T-cell (primary cell): ENCODE measurements around the gene PAN3. TPM values are rescaled to one million over a fixed set of nuclear protein-coding genes. Genes with fewer than 3 reads are reported as not detected.

ENCODE experiments used
- ATAC-seq, 4 experiments: fragments of 200-7000 bp in 3 of 4; fragments of 150-1000 bp in 1 of 4; cut with Tn5 transposase; replicated peaks in 1 of 4; 1 replicate in 3 of 4; 2 replicates in 1 of 4; pipeline ENCODE4 v1.10.0; 2021; ENCODE audit warnings: moderate library complexity in 3 of 4, mild to moderate bottlenecking in 2 of 4, moderate number of reproducible peaks in 1 of 4
- CTCF ChIA-PET, 2 donors: fragments of 300-600 bp; sonication (Branson Sonifier 250); formaldehyde crosslinking; loops; one replicate each; lab custom pipeline; 2022; ENCODE audit warnings: antibody characterized with exemption in 2 of 2; lab: Charles Lee
- POLR2A ChIA-PET, 2 donors: fragments of 300-600 bp; sonication (Branson Sonifier 250); formaldehyde crosslinking; loops; one replicate each; lab custom pipeline; 2022; ENCODE audit warnings: antibody characterized with exemption in 2 of 2; lab: Charles Lee
- DNase-seq, 35 experiments: peaks; one replicate each; pipeline versions ENCODE4 v3.0.0 to v3.0.0-alpha.2; 2013 to 2023
- H3K27ac ChIP-seq: one replicate; pipeline ENCODE4 v1.5.1; 2013; ENCODE audit warnings: low read length
- H3K27me3 ChIP-seq, 2 experiments: replicated peaks in 1 of 2; 1 replicate in 1 of 2; 2 replicates in 1 of 2; pipeline versions ENCODE4 v1.6.1 to v1.7.0; 2013; ENCODE audit warnings: low read length in 1 of 2, mixed read lengths in 1 of 2; ENCODE audit not compliant: control insufficient read depth in 2 of 2, insufficient read depth in 2 of 2; ENCODE audit errors: extremely low read depth in 1 of 2
- H3K36me3 ChIP-seq, 2 donors: 1 replicate in 1 of 2; 2 replicates in 1 of 2; pipeline versions ENCODE4 v1.6.1 to v1.7.0; 2013; ENCODE audit warnings: low read length in 1 of 2; ENCODE audit not compliant: control insufficient read depth in 2 of 2, insufficient read depth in 1 of 2; ENCODE audit errors: extremely low read depth in 1 of 2
- H3K4me1 ChIP-seq, 2 experiments: 1 replicate in 1 of 2; 2 replicates in 1 of 2; pipeline versions ENCODE4 v1.6.1 to v1.7.0; 2013; ENCODE audit warnings: low read length in 2 of 2, mixed read lengths in 1 of 2; ENCODE audit not compliant: insufficient read depth in 2 of 2, control insufficient read depth in 1 of 2; ENCODE audit errors: extremely low read depth in 1 of 2
- H3K4me3 ChIP-seq, 2 donors: 1 replicate in 1 of 2; 2 replicates in 1 of 2; pipeline versions ENCODE4 v1.5.1 to v1.7.0; 2013; ENCODE audit warnings: mild to moderate bottlenecking in 2 of 2, low read length in 1 of 2, moderate library complexity in 1 of 2; ENCODE audit not compliant: control insufficient read depth in 1 of 2; ENCODE audit errors: extremely low read depth in 1 of 2
- H3K9me3 ChIP-seq: 2 replicates; pipeline ENCODE4 v1.7.0; 2013
- H3K27ac Mint-ChIP-seq, 2 donors: one replicate each; pipeline ENCODE4 v1.8.0; 2020 to 2021; ENCODE audit warnings: mild to moderate bottlenecking in 2 of 2, mixed read lengths in 2 of 2
- H3K27me3 Mint-ChIP-seq, 2 donors: one replicate each; pipeline ENCODE4 v1.8.0; 2021 to 2022; ENCODE audit warnings: mixed read lengths in 2 of 2
- H3K36me3 Mint-ChIP-seq: one replicate; pipeline ENCODE4 v1.8.0; 2021; ENCODE audit warnings: mixed read lengths
- H3K4me1 Mint-ChIP-seq, 3 donors: one replicate each; pipeline ENCODE4 v1.8.0; 2020 to 2022; ENCODE audit warnings: mixed read lengths in 3 of 3, mild to moderate bottlenecking in 1 of 3
- H3K4me3 Mint-ChIP-seq, 3 donors: one replicate each; pipeline ENCODE4 v1.8.0; 2020 to 2022; ENCODE audit warnings: mild to moderate bottlenecking in 3 of 3, mixed read lengths in 3 of 3, moderate library complexity in 3 of 3
- H3K9me3 Mint-ChIP-seq, 3 donors: one replicate each; pipeline ENCODE4 v1.8.0; 2020 to 2022; ENCODE audit warnings: mixed read lengths in 3 of 3
- WGBS: methylation state at CpG from one replicate; pipeline ENCODE4 v1.1.5; 2013; ENCODE audit warnings: missing lambda C conversion rate; ENCODE audit not compliant: insufficient coverage; 5-methylcytosine and 5-hydroxymethylcytosine counted together
- total RNA-seq, 35 experiments: library from RNA in 6 of 35; stranded (reverse) in 6 of 35; fragments of 120-200 nt in 1 of 35; gene quantifications; one replicate each; pipeline versions ENCODE4 v1.2.1 to v1.2.4 and lab custom pipeline; 2013 to 2026

PAN3 gene
- total RNA-seq, 5 donors from 2014 or later (not counting 1 experiment from before 2014, with no cell fraction given): 62.9 to 79.6 (median 69.3) TPM

DNA sequence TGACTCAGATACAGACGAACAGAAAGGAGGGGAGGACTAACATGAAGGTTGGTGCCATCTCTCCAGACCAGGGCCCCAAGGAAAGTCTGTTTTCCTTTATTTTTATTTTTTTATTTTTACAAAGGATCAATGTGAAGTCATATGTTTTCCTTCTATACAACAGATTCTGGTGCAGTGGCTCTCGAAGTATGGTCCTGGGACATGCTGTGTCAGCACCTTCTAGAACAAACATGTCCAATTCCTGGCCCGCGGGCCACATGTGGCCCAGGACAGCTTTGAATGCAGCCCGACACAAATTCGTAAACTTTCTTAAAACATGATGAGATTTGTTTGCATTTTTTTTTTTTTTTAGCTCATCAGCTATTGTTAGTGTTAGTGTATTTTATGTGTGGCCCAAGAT, 181.9 kb downstream of the PAN3 start:
- DNase-seq (no peak), ATAC-seq (no peak)
- Mint-ChIP-seq H3K27ac (no peak overlapping the region), H3K4me3 (no peak overlapping the region), H3K4me1 (peaks cover 0 to 7% (median 0%) of the 10 kb centered on the region in 3 donors), H3K36me3 (no peaks in the 10 kb centered on the region), H3K27me3 (no peaks in the 10 kb centered on the region), H3K9me3 (no peaks in the 10 kb centered on the region)
- no peaks in the 10 kb centered on the region for H3K9me3 ChIP-seq
- ChIA-PET CTCF (interaction anchor here (0.6 to 1.0 kb wide), 3 partner anchors 14 to 477 kb away, joined by 3 read pairs; no protein-coding TSS in a partner anchor), POLR2A (interaction anchor here in 1 of 2 donors (0.7 kb wide), 1 partner anchor 336 kb away, joined by 3 read pairs; no protein-coding TSS in a partner anchor)
- H3K4me1 ChIP-seq: peaks cover 0 to 2% of the 10 kb centered on the region in 2 experiments
- no peaks in the 10 kb centered on the region for H3K27me3 ChIP-seq
- WGBS: no CpG with 5 or more reads among the region's 6 CpGs
- H3K36me3 ChIP-seq: peaks cover 0 to 2% of the 10 kb centered on the region in 2 donors
- H3K27ac ChIP-seq: no peak overlapping the region
- no peak overlapping the region for H3K4me3 ChIP-seq

DNA sequence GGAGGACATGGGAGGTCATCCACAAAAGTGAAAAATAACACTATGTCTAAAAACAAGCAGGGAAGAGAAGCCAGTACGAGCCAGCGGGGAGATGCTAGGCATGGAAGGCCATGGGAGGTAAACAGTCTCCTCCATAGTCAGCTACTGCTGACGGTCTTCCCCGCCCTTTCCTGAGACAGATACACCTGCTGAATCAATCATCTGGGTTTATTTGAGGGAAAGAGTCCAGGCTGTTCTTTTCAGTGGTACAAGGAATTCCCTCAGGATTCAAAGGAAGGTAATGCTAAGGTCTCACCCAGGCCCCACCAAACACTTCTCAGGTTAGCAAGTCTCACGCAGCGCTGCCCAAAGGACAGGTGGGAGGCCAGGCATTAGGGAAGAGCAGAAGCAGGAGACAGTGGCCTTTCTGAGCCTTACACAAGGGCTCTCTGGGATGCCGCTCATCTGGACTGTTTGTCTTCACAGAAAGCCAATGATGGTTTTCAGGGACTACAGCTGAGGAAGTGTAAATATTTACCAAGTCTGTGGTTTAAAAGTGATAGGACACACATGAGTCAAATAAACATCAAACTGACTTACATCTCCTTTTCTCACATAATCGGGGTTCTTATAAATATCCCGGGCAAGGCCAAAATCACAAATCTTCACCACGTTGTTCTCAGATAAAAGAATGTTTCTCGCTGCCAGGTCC, 182.7 kb downstream of the PAN3 start:
- ATAC-seq (no peak), DNase-seq (no peak)
- WGBS: 83% methylated on average over 6 of the region's 11 CpGs
- Mint-ChIP-seq H3K4me1 (peaks cover 0 to 7% (median 0%) of the 10 kb centered on the region in 3 donors), H3K9me3 (no peaks in the 10 kb centered on the region), H3K27ac (no peak overlapping the region), H3K27me3 (no peaks in the 10 kb centered on the region), H3K36me3 (no peaks in the 10 kb centered on the region), H3K4me3 (no peak overlapping the region)
- ChIA-PET CTCF (interaction anchor here (0.6 to 1.0 kb wide), 3 partner anchors 15 to 476 kb away, joined by 3 read pairs; no protein-coding TSS in a partner anchor), POLR2A (interaction anchor here in 1 of 2 donors (0.7 kb wide), 1 partner anchor 337 kb away, joined by 3 read pairs; no protein-coding TSS in a partner anchor)
- peaks cover 0 to 2% of the 10 kb centered on the region in 2 donors for H3K36me3 ChIP-seq
- peaks cover 0 to 2% of the 10 kb centered on the region in 2 experiments for H3K4me1 ChIP-seq
- H3K9me3 ChIP-seq: no peaks in the 10 kb centered on the region
- no peaks in the 10 kb centered on the region for H3K27me3 ChIP-seq
- H3K4me3 ChIP-seq: no peak overlapping the region
- H3K27ac ChIP-seq: no peak overlapping the region

DNA sequence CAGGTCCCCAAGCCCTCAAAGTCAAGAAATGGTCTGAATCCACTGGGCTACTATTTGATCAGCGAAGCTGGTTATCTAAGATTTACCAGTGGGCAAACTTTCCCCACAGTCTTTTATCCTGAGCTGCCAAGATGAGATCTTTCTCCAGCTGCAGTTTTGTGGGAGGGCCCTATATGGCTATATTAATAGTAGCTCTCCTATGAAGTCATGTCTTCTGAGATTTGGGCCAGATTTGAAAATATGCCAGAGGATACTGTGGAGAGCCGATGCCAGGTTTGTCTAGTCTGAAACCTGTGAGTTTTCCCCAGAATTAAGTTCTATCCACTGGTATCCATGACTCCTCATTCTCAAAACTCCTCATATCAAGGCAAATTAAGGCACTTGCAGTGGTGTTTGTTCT, 183.4 kb downstream of the PAN3 start:
- H3K4me3 ChIP-seq: no peak overlapping the region
- H3K36me3 Mint-ChIP-seq: no peaks in the 10 kb centered on the region
- H3K4me1 Mint-ChIP-seq: peaks cover 0 to 7% (median 0%) of the 10 kb centered on the region in 3 donors
- H3K27ac Mint-ChIP-seq: no peak overlapping the region
- no peak overlapping the region for H3K4me3 Mint-ChIP-seq
- H3K27me3 Mint-ChIP-seq: no peaks in the 10 kb centered on the region
- ChIA-PET POLR2A (no interaction called here), CTCF (no interaction called here)
- no peaks in the 10 kb centered on the region for H3K4me1 ChIP-seq
- H3K36me3 ChIP-seq: peaks cover 0 to 2% of the 10 kb centered on the region in 2 donors
- H3K27me3 ChIP-seq: no peaks in the 10 kb centered on the region
- no peak overlapping the region for H3K27ac ChIP-seq
- WGBS: no CpG with 5 or more reads among the region's 2 CpGs
- H3K9me3 Mint-ChIP-seq: no peaks in the 10 kb centered on the region
- DNase-seq (no peak), ATAC-seq (no peak)
- H3K9me3 ChIP-seq: no peaks in the 10 kb centered on the region

DNA sequence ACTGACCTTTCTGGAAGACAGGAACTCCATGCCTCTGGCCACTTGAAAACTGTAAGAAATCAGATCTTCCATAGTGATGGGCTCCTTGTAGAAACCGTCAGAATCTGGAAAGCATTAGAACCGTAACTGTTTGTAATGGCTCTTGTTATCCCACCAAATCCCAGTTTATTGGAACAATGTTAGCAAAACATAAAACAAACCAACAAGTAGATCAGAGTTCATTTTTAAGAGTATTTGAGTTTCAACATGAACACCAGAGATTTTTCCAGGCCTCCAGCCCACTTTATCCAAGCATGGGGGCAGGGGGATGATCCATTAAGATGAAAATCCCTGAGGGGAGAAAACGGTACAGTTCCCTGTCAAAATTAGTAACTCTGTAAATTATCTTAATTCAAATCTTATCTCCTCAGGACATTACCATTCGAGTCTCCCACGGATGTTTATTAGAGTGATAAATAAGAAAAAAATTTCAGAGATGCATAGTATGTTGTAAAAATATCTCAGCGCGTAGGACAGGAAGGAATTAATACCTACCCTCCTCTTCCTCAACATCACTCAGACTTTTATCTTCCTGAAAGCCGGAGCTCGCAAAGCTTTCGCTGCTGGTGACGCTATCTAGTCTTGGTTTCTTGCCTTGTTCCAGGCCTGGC, 184.0 kb downstream of the PAN3 start:
- Mint-ChIP-seq H3K4me3 (no peak overlapping the region), H3K4me1 (peaks cover 0 to 7% (median 0%) of the 10 kb centered on the region in 3 donors), H3K27me3 (no peaks in the 10 kb centered on the region), H3K9me3 (no peaks in the 10 kb centered on the region), H3K27ac (no peak overlapping the region), H3K36me3 (no peaks in the 10 kb centered on the region)
- ChIA-PET CTCF (interaction anchor here in 1 of 2 donors (0.9 to 1.5 kb wide), 2 partner anchors 11 to 474 kb away, joined by 3 to 5 read pairs; no protein-coding TSS in a partner anchor), POLR2A (no interaction called here)
- peaks cover 0 to 2% of the 10 kb centered on the region in 2 donors for H3K36me3 ChIP-seq
- H3K9me3 ChIP-seq: no peaks in the 10 kb centered on the region
- H3K27me3 ChIP-seq: no peaks in the 10 kb centered on the region
- ATAC-seq (no peak), DNase-seq (no peak)
- H3K4me3 ChIP-seq: no peak overlapping the region
- 97% methylated on average over 4 of the region's 11 CpGs for WGBS
- H3K27ac ChIP-seq: no peak overlapping the region
- H3K4me1 ChIP-seq: no peaks in the 10 kb centered on the region

DNA sequence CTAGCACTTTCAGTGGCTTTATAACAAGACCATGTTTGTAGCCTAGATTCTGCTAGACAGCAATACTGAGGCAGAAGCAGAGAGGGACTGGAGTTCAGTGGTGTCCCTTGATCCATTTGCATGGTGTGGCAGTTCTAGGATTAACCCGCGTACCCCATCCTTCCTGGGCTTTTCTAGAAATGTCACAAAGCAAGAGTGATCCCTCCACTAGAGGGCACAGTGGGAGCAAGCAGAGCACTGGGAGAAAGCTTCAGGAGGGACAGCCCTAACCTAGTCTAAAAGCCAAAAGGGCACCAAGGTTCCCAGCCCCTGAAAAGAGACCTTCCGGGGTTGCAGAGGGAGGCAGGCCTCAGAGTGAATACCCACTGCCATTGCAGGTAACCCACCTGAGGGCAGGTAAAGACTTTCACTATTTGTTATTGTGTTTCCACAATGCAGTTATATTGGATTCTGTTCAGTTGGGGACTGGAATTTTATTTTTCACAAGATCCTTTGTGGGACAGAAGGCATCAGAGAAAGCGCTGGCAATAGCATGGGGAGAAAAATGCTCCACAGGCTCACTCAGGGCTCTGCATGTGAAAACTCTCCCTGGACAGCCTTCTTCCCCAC, 185.9 kb downstream of the PAN3 start:
- no peaks in the 10 kb centered on the region for H3K4me1 ChIP-seq
- H3K36me3 Mint-ChIP-seq: no peaks in the 10 kb centered on the region
- H3K4me3 Mint-ChIP-seq: no peak overlapping the region
- H3K9me3 Mint-ChIP-seq: no peaks in the 10 kb centered on the region
- no peaks in the 10 kb centered on the region for H3K36me3 ChIP-seq
- CTCF ChIA-PET: interaction anchor here (0.9 to 1.8 kb wide), 5 partner anchors 9 to 472 kb away, joined by 3 to 17 read pairs (median 3); no protein-coding TSS in a partner anchor
- POLR2A ChIA-PET: interaction anchor here in 1 of 2 donors (0.6 kb wide), 1 partner anchor 335 kb away, joined by 3 read pairs; the partner anchor contains the start of gene POMP
- ATAC-seq (peak; percentile 58 to 67 (median 63)), DNase-seq (peak in 34 of 35 experiments; percentile 1 to 70 (median 32))
- no peak overlapping the region for H3K4me3 ChIP-seq
- no peaks in the 10 kb centered on the region for H3K27me3 Mint-ChIP-seq
- H3K27me3 ChIP-seq: no peaks in the 10 kb centered on the region
- H3K9me3 ChIP-seq: no peaks in the 10 kb centered on the region
- H3K27ac ChIP-seq: no peak overlapping the region
- H3K27ac Mint-ChIP-seq: no peak overlapping the region
- H3K4me1 Mint-ChIP-seq: peaks cover 0 to 7% (median 0%) of the 10 kb centered on the region in 3 donors
- WGBS: no CpG with 5 or more reads among the region's 4 CpGs

DNA sequence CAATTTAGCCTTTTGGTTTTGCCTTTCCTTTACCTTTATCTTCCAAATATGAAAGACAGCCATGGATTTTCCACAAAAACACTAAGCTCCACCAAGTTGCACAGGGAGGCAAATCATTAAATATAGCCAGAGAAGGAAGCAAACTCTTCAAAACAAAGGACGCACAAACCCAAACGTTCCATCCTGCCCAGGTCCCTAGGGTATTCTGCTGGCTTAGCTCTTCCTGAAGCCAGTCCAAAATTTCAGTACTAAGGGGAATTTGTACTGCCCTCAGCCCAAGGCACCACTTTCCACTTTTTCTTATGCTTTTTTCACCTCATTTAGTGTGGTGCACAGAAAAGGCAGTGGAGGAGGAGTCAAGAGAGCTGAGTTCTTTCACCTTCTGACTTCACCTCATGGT, 186.7 kb downstream of the PAN3 start:
- H3K4me3 ChIP-seq: no peak overlapping the region
- POLR2A ChIA-PET: no interaction called here
- DNase-seq: no peak
- peaks cover 0 to 7% (median 0%) of the 10 kb centered on the region in 3 donors for H3K4me1 Mint-ChIP-seq
- H3K27ac ChIP-seq: no peak overlapping the region
- no peaks in the 10 kb centered on the region for H3K36me3 ChIP-seq
- no peak overlapping the region for H3K27ac Mint-ChIP-seq
- no peaks in the 10 kb centered on the region for H3K9me3 Mint-ChIP-seq
- WGBS: no CpG with 5 or more reads among the region's 2 CpGs
- ATAC-seq: no peak
- no peaks in the 10 kb centered on the region for H3K27me3 ChIP-seq
- no peaks in the 10 kb centered on the region for H3K9me3 ChIP-seq
- no peak overlapping the region for H3K4me3 Mint-ChIP-seq
- no peaks in the 10 kb centered on the region for H3K36me3 Mint-ChIP-seq
- H3K27me3 Mint-ChIP-seq: no peaks in the 10 kb centered on the region
- CTCF ChIA-PET: interaction anchor here (0.5 to 1.6 kb wide), 5 partner anchors 9 to 970 kb away, joined by 3 to 17 read pairs (median 3); no protein-coding TSS in a partner anchor
- H3K4me1 ChIP-seq: no peaks in the 10 kb centered on the region
